Measurements from ENCODE around the gene NHEJ1.

NHEJ1 gene

GRCh38 chr2:219084791-219085190 lies 75.8 kb downstream of the NHEJ1 start:
- Histone ChIP-seq H3K4me1 (ENCODE audit: control insufficient read depth, insufficient read depth, low read length) (peaks cover 40% of the 10 kb centered on the region), H3K4me3 (ENCODE audit: low read length) (no peak overlapping the region), H3K27me3 (ENCODE audit: control insufficient read depth, insufficient read depth, low read length) (no peaks in the 10 kb centered on the region), H3K9me3 (ENCODE audit: control insufficient read depth, low read length) (no peaks in the 10 kb centered on the region), H3K9ac (ENCODE audit: low read length) (no peak overlapping the region), H3K36me3 (ENCODE audit: control insufficient read depth, insufficient read depth, low read length) (no peaks in the 10 kb centered on the region)

DNA sequence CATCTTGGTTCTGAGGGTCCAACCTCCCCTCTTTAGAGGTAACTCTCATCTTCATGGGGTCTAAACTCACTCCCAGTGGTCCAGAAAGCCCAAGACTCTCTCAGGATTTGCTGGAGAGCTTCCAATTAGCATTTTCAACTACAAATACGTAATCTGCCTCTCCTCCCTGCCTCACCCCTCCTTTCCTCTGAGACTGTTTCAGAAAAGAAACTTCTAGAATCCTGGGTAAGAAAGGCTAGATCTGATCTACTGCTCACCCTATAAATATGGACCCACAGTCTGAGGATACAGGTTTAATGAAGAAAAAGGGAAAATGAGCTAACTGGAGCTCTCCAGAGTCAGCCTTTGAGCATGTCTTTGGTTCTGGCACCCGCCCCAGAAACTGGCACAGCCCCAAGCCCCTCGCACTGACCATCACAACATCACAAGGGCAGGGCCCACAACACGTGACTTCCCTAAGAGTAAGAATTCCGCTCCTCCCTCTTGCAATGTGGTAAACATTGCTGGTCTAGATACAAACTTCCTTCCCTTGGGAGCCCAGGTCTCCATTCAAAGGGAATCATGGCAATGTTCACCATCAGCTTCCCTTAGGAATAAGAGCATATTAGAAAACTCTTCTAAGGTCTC lies 78.2 kb downstream of the NHEJ1 start:
- Histone ChIP-seq H3K36me3 (ENCODE audit: control insufficient read depth, insufficient read depth, low read length) (no peaks in the 10 kb centered on the region), H3K4me1 (ENCODE audit: control insufficient read depth, insufficient read depth, low read length) (peaks cover 60% of the 10 kb centered on the region), H3K27me3 (ENCODE audit: control insufficient read depth, insufficient read depth, low read length) (no peaks in the 10 kb centered on the region), H3K4me3 (ENCODE audit: low read length) (peak overlapping the region; percentile 16), H3K9ac (ENCODE audit: low read length) (peak overlapping the region; percentile 56), H3K9me3 (ENCODE audit: control insufficient read depth, low read length) (no peaks in the 10 kb centered on the region)

DNA sequence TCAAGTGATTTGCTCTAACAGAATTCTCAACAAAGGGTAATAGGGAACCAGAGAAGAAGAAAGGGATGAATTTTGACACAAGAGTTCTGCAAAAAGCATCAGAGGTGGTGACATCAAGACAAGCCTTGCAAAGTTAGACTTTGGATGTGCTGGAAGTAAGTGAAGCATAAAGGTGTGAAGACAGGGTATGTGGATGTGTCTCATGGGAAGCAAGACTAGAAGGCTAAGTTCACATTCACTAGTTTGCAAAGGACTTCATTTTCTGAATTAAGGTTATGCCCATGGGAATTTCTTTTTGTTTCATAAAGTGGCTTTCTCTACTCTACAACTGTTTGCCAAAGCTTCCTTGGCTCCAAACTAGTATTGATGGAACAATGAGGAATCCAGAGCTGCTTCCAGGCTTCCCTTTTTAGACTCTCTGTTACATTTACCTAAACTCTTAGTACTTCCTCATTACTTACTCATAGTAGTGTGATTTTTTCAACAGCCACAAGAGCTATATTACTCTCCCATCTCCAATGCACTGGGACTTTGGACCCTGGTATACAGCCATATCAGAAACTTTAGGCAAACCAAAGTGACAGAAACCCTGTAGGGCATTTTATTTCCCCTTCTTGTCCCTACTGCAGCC lies 78.8 kb downstream of the NHEJ1 start:
- Histone ChIP-seq H3K4me1 (ENCODE audit: control insufficient read depth, insufficient read depth, low read length) (peaks cover 60% of the 10 kb centered on the region), H3K4me3 (ENCODE audit: low read length) (peak overlapping the region; percentile 16), H3K27me3 (ENCODE audit: control insufficient read depth, insufficient read depth, low read length) (no peaks in the 10 kb centered on the region)

DNA sequence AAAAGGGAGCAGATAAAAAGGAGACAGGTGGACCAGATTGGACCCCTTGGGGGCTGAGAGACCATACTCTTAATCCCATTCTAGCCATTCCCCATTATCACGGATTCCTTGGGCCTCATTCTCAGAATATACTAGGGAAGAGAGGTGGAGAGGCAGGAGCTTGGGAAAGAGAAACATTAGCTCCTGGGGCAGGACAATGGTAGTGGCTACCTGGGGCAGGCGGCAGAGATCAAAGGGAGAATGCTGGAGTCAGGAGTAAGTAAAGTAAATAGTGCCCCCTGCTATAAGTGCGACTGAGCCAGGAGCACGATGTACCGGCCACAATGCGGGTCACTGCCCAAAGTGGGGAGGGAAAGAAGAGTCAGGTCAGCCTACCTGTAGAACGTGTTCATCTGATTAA lies 79.5 kb downstream of the NHEJ1 start:
- H3K27me3 ChIP-seq (ENCODE audit: control insufficient read depth, insufficient read depth, low read length) = no peaks in the 10 kb centered on the region
- no peak overlapping the region for H3K4me3 ChIP-seq (ENCODE audit: low read length)
- peaks cover 56% of the 10 kb centered on the region for H3K4me1 ChIP-seq (ENCODE audit: control insufficient read depth, insufficient read depth, low read length)
- no peaks in the 10 kb centered on the region for H3K36me3 ChIP-seq (ENCODE audit: control insufficient read depth, insufficient read depth, low read length)
- peak overlapping the region; percentile 9 for H3K9ac ChIP-seq (ENCODE audit: low read length)
- no peaks in the 10 kb centered on the region for H3K9me3 ChIP-seq (ENCODE audit: control insufficient read depth, low read length)

More for the DNA sequence above, 78.8 kb downstream of the NHEJ1 start:
- peak overlapping the region; percentile 56 for H3K9ac ChIP-seq (ENCODE audit: low read length)
- H3K9me3 ChIP-seq (ENCODE audit: control insufficient read depth, low read length) = no peaks in the 10 kb centered on the region
- no peaks in the 10 kb centered on the region for H3K36me3 ChIP-seq (ENCODE audit: control insufficient read depth, insufficient read depth, low read length)

GRCh38 chr2:219079417-219079816 lies 81.2 kb downstream of the NHEJ1 start:
- Histone ChIP-seq H3K4me3 (ENCODE audit: low read length) (no peak overlapping the region), H3K9me3 (ENCODE audit: control insufficient read depth, low read length) (no peaks in the 10 kb centered on the region), H3K27me3 (ENCODE audit: control insufficient read depth, insufficient read depth, low read length) (no peaks in the 10 kb centered on the region), H3K36me3 (ENCODE audit: control insufficient read depth, insufficient read depth, low read length) (no peaks in the 10 kb centered on the region), H3K4me1 (ENCODE audit: control insufficient read depth, insufficient read depth, low read length) (peaks cover 55% of the 10 kb centered on the region), H3K9ac (ENCODE audit: low read length) (peak overlapping the region; percentile 36)

- Histone ChIP-seq H3K4me1 (ENCODE audit: control insufficient read depth, insufficient read depth, low read length) (peaks cover 55% of the 10 kb centered on the region), H3K27me3 (ENCODE audit: control insufficient read depth, insufficient read depth, low read length) (no peaks in the 10 kb centered on the region), H3K9me3 (ENCODE audit: control insufficient read depth, low read length) (no peaks in the 10 kb centered on the region), H3K4me3 (ENCODE audit: low read length) (no peak overlapping the region), H3K9ac (ENCODE audit: low read length) (peak overlapping the region; percentile 36), H3K36me3 (ENCODE audit: control insufficient read depth, insufficient read depth, low read length) (no peaks in the 10 kb centered on the region)
Measured at GRCh38 chr2:219078951-219079350, 81.7 kb downstream of the NHEJ1 start.

- peaks cover 57% of the 10 kb centered on the region for H3K4me1 ChIP-seq (ENCODE audit: control insufficient read depth, insufficient read depth, low read length)
- no peak overlapping the region for H3K4me3 ChIP-seq (ENCODE audit: low read length)
Measured at GRCh38 chr2:219078126-219078525, 82.5 kb downstream of the NHEJ1 start.

DNA sequence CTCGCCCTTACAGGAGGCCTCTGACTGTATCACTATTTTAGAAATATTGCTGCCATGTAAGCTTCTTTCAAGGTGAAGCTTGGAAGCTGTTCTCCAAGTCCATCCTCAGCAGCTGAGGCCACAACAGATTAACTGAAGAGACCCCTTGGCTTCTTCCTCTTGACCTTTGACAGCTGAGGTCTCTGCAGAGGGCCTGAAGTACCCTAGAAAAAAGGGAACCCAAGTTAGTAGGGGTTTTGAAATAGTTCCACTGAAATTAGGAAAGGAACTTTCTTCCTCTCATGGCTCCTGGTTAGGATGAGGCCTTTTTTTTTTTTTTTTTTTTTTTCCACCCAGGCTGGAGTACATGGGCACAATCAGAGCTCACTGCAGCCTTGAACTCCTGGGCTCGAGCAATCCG lies 84.4 kb downstream of the NHEJ1 start:
- no peaks in the 10 kb centered on the region for H3K9me3 ChIP-seq (ENCODE audit: control insufficient read depth, low read length)
- H3K9ac ChIP-seq (ENCODE audit: low read length) = no peak overlapping the region
- no peaks in the 10 kb centered on the region for H3K27me3 ChIP-seq (ENCODE audit: control insufficient read depth, insufficient read depth, low read length)
- no peak overlapping the region for H3K4me3 ChIP-seq (ENCODE audit: low read length)
- H3K4me1 ChIP-seq (ENCODE audit: control insufficient read depth, insufficient read depth, low read length) = peaks cover 55% of the 10 kb centered on the region
- H3K36me3 ChIP-seq (ENCODE audit: control insufficient read depth, insufficient read depth, low read length) = no peaks in the 10 kb centered on the region

More at GRCh38 chr2:219078126-219078525, 82.5 kb downstream of the NHEJ1 start:
- Histone ChIP-seq H3K27me3 (ENCODE audit: control insufficient read depth, insufficient read depth, low read length) (no peaks in the 10 kb centered on the region), H3K9me3 (ENCODE audit: control insufficient read depth, low read length) (no peaks in the 10 kb centered on the region), H3K36me3 (ENCODE audit: control insufficient read depth, insufficient read depth, low read length) (no peaks in the 10 kb centered on the region), H3K9ac (ENCODE audit: low read length) (peak overlapping the region; percentile 36)

- Histone ChIP-seq H3K4me3 (ENCODE audit: low read length) (no peak overlapping the region), H3K36me3 (ENCODE audit: control insufficient read depth, insufficient read depth, low read length) (no peaks in the 10 kb centered on the region), H3K4me1 (ENCODE audit: control insufficient read depth, insufficient read depth, low read length) (peaks cover 48% of the 10 kb centered on the region), H3K9ac (ENCODE audit: low read length) (no peak overlapping the region), H3K9me3 (ENCODE audit: control insufficient read depth, low read length) (no peaks in the 10 kb centered on the region), H3K27me3 (ENCODE audit: control insufficient read depth, insufficient read depth, low read length) (no peaks in the 10 kb centered on the region)
Measured at GRCh38 chr2:219073413-219074129, 87.0 kb downstream of the NHEJ1 start.

- Histone ChIP-seq H3K4me3 (ENCODE audit: low read length) (no peak overlapping the region), H3K9me3 (ENCODE audit: control insufficient read depth, low read length) (no peaks in the 10 kb centered on the region), H3K27me3 (ENCODE audit: control insufficient read depth, insufficient read depth, low read length) (no peaks in the 10 kb centered on the region), H3K36me3 (ENCODE audit: control insufficient read depth, insufficient read depth, low read length) (no peaks in the 10 kb centered on the region), H3K4me1 (ENCODE audit: control insufficient read depth, insufficient read depth, low read length) (peaks cover 41% of the 10 kb centered on the region), H3K9ac (ENCODE audit: low read length) (no peak overlapping the region)
Measured at GRCh38 chr2:219072741-219073250, 87.8 kb downstream of the NHEJ1 start.

DNA sequence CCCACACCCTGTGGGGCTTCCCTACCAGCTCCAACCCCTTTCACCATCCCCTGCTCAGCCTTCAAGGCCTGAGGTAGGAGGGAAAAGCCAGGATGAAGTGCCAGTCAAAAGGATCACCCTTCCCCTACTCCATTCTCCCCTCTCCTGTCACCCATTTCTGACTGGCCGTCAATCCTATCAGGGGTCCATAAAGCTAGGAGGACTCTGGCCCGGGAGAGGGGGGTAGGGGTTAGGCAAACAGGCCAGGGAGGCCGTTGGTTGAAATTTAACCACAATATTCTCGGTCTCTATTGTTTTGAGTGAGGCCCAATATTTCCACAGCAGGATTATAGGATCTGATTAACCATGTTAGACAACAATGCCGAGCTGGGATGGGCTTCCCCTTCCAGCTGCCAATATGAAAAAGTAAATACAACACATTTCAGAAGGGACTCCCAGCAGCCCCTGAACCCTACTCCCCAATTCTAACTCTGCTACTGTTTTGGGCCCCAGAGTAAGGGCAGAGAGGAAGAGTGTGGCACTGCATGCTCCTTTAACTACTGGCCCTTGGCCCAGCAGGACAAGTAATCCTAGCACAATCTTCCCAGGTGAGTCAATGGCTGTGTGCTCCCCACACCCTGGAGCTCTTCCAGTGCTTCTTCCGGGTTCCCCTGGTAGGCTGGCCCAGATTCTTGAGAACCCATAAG lies 89.3 kb downstream of the NHEJ1 start:
- Histone ChIP-seq H3K9ac (ENCODE audit: low read length) (no peak overlapping the region), H3K9me3 (ENCODE audit: control insufficient read depth, low read length) (no peaks in the 10 kb centered on the region), H3K36me3 (ENCODE audit: control insufficient read depth, insufficient read depth, low read length) (no peaks in the 10 kb centered on the region), H3K27me3 (ENCODE audit: control insufficient read depth, insufficient read depth, low read length) (no peaks in the 10 kb centered on the region), H3K4me3 (ENCODE audit: low read length) (no peak overlapping the region), H3K4me1 (ENCODE audit: control insufficient read depth, insufficient read depth, low read length) (peaks cover 41% of the 10 kb centered on the region)

DNA sequence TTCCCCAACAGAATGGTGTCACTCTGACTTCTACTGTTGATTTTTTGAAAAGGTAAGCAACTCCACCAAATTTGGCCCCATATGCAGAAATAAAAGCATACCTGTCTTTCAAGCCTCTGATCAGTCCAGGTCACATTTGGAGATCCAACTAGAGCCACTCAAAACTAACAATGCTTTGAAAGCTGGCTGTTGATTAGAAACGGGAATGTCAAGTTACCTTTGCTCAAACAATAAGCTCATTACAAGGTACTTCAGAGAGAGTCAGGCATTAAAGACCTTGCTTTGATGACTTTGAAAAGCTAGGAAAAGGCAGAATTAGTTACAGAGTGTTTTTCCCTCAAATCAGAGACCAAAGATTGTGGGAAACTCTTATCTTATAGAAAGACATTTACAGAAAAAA lies 95.1 kb downstream of the NHEJ1 start:
- no peak overlapping the region for H3K9ac ChIP-seq (ENCODE audit: low read length)

More for the DNA sequence above, 95.1 kb downstream of the NHEJ1 start:
- H3K9me3 ChIP-seq (ENCODE audit: control insufficient read depth, low read length) = no peaks in the 10 kb centered on the region
- peaks cover 8% of the 10 kb centered on the region for H3K4me1 ChIP-seq (ENCODE audit: control insufficient read depth, insufficient read depth, low read length)
- H3K36me3 ChIP-seq (ENCODE audit: control insufficient read depth, insufficient read depth, low read length) = no peaks in the 10 kb centered on the region
- peaks cover 17% of the 10 kb centered on the region for H3K27me3 ChIP-seq (ENCODE audit: control insufficient read depth, insufficient read depth, low read length)
- H3K4me3 ChIP-seq (ENCODE audit: low read length) = no peak overlapping the region
